HG02943 (cell line): Measurements from ENCODE around the gene SPOCK1.

ENCODE experiments used
- ATAC-seq: cut with Tn5 transposase; IDR thresholded peaks from one replicate; pipeline ENCODE4 v1.9.1; 2021; ENCODE audit warnings: mild to moderate bottlenecking, low read depth, moderate library complexity; ENCODE audit not compliant: unreplicated experiment

Gene SPOCK1

GRCh38 chr5:137214446-137215189, 284.5 kb downstream of the SPOCK1 start:
- ATAC-seq, result no peak

DNA sequence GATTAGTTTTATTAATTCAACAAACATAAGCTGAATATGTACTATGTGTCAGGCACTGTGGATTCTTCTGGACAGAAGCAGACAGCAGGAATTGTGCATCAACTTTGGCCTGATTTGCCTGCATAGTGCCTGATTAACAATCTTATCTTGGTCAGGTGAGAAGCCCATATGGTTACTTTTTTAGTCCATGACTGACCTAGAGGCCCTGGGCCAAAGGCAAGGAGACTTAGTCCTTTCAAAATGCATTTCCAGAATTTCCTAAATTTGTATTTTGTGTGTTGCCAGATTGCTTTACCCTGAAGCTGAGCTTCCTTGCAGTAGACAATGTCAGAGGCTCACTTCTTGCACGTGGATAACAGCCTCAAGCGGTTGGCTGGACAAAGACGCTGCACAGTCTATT, 286.7 kb downstream of the SPOCK1 start:
- no peak for ATAC-seq

DNA sequence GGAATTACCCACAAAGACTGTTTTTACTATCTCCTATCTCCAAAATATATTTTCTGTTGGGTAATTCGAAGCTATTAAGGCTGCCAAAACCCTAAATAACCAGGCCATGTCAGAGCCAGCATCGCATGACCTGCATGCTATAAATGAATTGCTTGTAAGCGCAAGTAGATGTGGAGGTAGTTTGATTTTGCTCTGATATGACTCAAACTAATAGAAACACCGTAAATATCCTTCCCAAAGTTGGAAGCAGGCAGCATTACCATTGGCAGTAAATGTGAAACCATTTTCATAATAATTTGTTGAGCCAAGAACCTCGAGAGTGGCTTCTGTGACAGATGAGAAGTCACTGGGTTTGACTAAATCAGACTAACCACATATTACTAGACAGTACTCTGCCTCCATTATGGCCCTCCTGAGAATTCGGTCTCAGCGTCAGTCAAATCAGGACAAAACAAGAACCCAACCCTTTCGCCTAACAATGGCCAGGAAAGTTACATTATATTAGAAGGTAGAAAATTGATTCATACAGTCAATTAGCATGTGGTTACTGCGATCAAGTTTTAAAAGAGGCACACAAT, 289.8 kb downstream of the SPOCK1 start:
- ATAC-seq, result no peak

DNA sequence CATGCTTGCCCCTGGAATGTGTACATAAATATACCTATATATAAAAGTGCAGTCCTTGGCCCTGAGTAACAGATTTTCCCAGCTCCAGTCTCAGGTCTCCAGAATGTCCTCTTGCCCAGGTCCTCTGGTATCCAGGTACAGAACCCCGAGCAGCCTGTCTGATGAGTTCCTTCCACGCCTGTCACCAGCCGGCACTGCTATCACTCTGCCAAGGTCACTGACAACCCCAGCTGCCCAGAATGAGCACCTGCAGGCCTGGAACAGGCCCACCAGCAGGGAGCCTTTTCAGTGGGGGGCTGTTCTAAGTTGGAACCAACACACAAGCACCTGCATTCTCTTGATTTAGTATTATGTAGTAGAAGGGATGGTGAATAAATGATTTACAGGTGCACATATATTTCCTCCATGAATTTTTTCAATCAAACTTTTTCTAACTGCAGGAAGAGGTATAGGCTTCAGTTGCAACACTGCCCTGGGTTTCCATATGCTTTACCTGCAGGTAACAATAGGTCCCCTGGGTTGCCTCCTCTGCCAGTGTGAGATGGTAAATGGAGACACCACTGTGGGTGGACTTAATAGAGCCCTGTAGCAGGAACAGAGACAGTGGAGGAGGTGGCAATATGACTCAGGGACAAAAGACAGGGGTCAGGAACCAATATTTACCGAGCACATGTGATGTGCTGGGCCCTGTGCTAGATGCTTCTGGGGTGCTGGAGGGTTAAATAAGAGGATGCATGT, 291.9 kb downstream of the SPOCK1 start:
- ATAC-seq, result no peak

- no peak for ATAC-seq
Measured at GRCh38 chr5:137206030-137206715, 293.0 kb downstream of the SPOCK1 start.

DNA sequence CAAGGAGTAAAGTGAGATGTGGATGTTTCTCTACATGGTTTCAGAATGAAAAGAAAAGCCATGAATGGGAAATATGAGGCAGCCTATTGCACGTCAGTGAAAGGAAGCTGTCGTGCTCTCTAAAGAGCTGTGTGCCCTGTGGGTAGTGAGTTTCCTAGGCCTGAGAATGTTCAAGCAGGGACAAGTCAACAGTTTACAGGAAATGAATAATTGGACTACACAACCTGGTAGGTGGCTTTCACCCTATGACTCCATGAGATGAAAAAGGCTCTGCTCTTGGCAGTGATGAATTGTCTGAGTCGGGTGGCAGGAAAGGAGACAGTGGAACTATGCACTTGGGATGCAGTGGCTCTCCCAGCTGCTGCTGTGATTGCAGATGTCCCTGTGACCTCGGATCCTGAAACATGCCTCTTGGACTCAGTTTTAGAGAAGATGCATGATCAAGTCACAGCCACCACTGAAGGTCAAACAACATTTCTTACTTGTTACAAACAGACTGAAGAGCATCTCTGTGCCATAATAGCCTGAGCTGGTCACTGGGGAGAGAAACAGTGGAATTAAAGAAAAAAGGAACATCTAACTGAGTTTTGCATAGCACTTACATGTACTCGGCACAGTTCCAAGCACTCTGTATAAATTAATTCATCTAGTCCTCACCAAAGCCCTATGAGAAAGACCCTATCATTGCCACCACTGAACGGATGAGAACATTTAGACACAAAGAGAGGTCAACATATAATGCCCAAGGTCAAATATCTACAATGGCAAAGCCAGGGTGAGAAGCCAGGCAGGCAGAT, 293.7 kb downstream of the SPOCK1 start:
- ATAC-seq, result no peak

- no peak for ATAC-seq
Measured at GRCh38 chr5:137203011-137203632, 296.0 kb downstream of the SPOCK1 start.

DNA sequence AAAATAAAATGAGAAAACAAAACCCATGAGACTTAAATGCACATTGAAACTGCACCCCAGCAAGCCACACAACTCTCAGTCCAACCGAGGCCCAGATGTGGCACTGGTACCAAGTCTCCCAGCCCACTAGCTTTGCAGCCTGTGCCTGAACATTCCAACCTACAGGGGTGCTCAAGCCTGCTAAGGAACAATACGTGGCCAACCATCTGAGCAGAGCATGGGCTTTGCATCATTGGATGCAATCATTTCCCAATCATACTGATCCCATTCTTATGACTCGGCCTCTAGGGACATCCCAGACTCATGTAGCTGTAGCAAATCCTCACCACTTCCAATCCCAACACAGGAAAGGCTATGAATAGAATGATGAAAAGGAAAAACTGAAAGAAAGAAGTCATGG, 297.2 kb downstream of the SPOCK1 start:
- no peak for ATAC-seq

DNA sequence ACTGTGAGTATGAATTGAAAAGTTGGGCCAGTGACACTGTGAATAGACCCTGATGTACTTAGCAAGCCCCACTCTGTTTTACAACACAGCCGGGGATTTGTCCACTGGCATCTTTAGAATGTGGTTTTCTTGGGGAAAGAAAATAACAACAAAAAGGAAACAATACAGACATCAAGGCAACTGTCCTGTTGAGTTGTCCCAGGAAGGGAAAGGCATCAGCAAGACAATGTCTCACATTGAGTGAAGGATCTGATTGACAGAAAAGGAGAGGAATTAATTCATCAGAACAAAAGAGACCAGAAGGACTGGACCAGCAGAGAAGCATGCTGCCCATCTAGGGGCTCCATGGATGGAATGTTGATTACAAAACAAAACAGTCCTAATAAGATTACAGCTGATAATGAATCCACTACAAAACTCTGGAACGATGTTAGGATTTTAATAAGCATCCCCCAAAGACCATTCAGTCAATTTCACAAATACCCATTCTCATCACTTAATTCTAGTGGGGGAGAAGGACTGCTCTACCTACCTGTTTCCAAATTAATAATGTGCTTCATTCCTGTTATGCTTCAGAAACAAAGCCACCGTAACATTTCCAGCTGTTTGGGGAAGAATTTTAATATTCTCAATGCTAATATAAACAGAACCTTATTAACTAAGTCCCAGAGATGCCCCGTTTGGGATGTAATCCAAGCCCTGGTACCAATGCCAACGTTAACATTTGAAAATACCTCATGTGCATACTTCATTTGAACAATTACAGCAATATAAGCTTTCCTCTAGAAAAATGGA, 298.0 kb downstream of the SPOCK1 start:
- ATAC-seq, result no peak

GRCh38 chr5:137199966-137200365, 299.2 kb downstream of the SPOCK1 start:
- ATAC-seq, result no peak

DNA sequence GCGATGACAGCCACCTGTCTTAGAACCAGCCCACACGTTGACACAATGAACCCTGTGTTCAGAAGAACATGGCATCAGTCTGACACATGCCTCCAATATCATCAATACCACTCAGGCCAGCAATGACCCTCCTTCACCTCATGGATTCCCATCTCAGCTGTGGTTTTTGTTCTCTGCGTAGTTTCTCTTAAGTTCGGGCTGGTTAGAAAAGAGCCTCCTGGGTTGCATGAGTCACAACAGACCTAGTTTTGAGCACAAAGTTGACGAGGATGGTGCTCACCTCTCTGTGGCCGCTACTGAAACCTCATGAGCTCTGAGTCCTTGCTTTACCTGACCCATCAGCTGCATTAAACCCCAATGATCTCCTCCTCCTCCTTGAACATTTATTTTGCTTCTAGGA, 299.9 kb downstream of the SPOCK1 start:
- no peak for ATAC-seq

- ATAC-seq, result no peak
Measured at GRCh38 chr5:137195483-137195882, 303.6 kb downstream of the SPOCK1 start.

GRCh38 chr5:137194300-137194699, 304.8 kb downstream of the SPOCK1 start:
- ATAC-seq, result no peak

DNA sequence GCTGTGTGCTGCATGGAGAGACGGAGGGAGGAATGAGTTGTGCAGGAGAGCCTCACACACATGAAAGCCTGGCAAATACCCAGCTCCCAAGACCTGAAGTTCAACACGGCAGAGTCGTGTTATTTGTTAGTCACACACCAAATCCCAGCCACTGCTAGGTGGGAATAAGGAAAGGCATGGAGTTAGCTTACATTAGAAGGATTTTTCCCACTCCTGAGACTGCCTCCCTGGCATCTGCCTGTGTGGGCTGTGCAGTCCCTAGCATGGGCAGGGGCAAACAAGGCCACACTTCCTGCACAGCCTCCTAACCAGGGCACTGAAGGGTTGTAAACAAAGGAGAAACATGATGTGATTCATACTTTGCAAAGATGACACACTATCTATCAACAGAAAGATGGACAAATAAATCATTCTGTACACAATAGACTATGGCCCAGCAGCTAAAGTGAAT, 306.8 kb downstream of the SPOCK1 start:
- no peak for ATAC-seq

DNA sequence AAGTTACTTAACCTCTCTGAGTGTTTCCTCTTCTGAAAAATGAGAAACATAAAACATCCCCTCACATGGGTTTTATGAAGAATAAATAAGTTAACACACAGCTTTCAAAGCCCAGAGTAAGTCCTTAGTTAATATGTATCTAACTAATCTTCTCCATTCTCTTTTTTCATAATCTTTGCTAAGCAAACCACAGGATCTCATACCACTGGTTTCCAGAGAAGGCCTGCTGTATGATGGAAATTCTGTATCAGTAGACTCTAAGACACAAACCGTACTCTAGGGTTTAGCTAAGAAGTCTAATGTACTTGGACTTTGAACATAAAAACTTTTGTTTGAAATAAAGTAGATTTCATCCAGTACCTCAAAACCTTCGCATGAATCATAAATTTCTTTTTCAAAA, 307.9 kb downstream of the SPOCK1 start:
- no peak for ATAC-seq

- ATAC-seq, result no peak
Measured at GRCh38 chr5:137190441-137190840, 308.7 kb downstream of the SPOCK1 start.

DNA sequence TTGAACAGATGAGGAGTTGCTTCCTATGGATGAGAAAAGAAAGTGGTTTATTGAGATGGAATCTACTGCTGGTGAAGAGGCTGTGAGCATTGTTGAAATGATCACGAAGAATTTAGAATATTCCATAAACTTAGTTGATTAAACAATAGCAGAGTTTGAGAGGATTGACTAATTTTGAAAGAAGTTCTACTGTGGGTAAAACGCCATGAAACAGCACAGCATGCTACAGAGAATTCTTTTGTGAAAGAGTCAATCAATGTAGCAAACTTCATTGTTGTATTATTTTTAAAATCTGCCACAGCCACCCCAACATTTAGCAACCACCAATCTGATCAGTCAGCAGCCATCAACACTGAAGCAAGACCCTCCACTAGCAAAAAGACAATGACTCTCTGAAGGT, 309.1 kb downstream of the SPOCK1 start:
- no peak for ATAC-seq

DNA sequence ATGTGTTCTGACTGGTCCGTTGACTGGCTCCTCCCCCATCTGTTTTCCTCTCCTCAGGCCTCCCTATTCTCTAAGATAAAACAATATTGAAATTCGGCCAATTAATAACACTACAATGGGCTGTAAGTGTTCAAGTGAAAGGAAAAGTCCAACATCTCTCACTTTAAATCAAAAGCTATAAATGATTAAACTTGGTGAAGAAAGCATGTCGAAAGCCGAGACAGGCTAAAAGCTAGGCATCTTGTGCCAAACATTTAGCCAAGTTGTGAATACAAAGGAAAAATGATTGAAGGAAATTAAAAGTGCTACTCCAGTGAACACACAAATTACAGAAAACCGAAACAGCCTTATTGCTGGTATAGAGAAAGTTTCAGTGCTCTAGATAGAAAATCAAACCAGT, 310.6 kb downstream of the SPOCK1 start:
- ATAC-seq, result no peak
